Upper lobe of right lung (tissue), 1 donor: ENCODE measurements around the gene ATP8B1. TPM values are rescaled to one million over a fixed set of nuclear protein-coding genes. Genes with fewer than 3 reads are reported as not detected.

Experiments
- ATAC-seq: fragments of 200-7000 bp; cut with Tn5 transposase; one replicate; pipeline ENCODE4 v1.9.1; 2020; ENCODE audit warnings: mild to moderate bottlenecking, moderate library complexity
- DNase-seq: peaks from one replicate; pipeline ENCODE4 v3.0.0-alpha.2; 2020
- H3K27ac ChIP-seq: fragments of 200-600 bp; one replicate; pipeline ENCODE4 v1.8.0; 2022
- H3K27me3 ChIP-seq: fragments of 200-600 bp; one replicate; pipeline ENCODE4 v1.8.0; 2022; ENCODE audit warnings: mild to moderate bottlenecking
- H3K36me3 ChIP-seq: fragments of 200-600 bp; one replicate; pipeline ENCODE4 v1.8.0; 2022
- H3K4me1 ChIP-seq: fragments of 200-600 bp; one replicate; pipeline ENCODE4 v1.8.0; 2022
- H3K4me3 ChIP-seq: fragments of 200-600 bp; one replicate; pipeline ENCODE4 v1.8.0; 2022; ENCODE audit warnings: mild to moderate bottlenecking
- H3K9me3 ChIP-seq: fragments of 200-600 bp; one replicate; pipeline ENCODE4 v1.8.0; 2022
- CTCF ChIP-seq: fragments of 200-600 bp; IDR thresholded peaks from one replicate; pipeline ENCODE4 v1.8.0; 2022; ENCODE audit warnings: antibody characterized with exemption
- intact Hi-C: fragments of 100-400 bp; cut with DNase I; formaldehyde crosslinking; loops from one replicate; pipeline ENCODE4 v1.11.0; 2022
- total RNA-seq: library from RNA; stranded (reverse); fragmentation: NEBNext Ultra II Directional; extraction: Animal tissue kit (Norgen Biotek cat#: 25700); gene quantifications from one replicate; pipeline ENCODE4 v1.2.1, GENCODE V29; 2021
- donor health status: DM: no; HTN: yes; CAD: no; lungs with severe emphysema.

ATP8B1 gene
- total RNA-seq, 1 donor from 2014 or later: 30.7 TPM

- intact Hi-C loops: no loop called here
- Histone ChIP-seq H3K9me3 (no peaks in the 10 kb centered on the region), H3K27me3 (no peaks in the 10 kb centered on the region), H3K27ac (no peak overlapping the region), H3K4me1 (peaks cover 25% of the 10 kb centered on the region), H3K36me3 (peaks cover 22% of the 10 kb centered on the region), H3K4me3 (no peak overlapping the region)
- no peak for DNase-seq
- TF ChIP-seq CTCF: no peak
- ATAC-seq: no peak
Measured at GRCh38 chr18:57664568-57665165, 138.4 kb downstream of the ATP8B1 start.

- H3K4me3 ChIP-seq: no peak overlapping the region
- intact Hi-C loops: no loop called here
- TF ChIP-seq CTCF: no peak
- H3K9me3 ChIP-seq: peaks cover 3% of the 10 kb centered on the region
- DNase-seq (no peak), ATAC-seq (no peak)
- peaks cover 4% of the 10 kb centered on the region for H3K4me1 ChIP-seq
- H3K27me3 ChIP-seq: no peaks in the 10 kb centered on the region
- no peak overlapping the region for H3K27ac ChIP-seq
- H3K36me3 ChIP-seq: peaks cover 33% of the 10 kb centered on the region
Measured at GRCh38 chr18:57660961-57661360, 142.2 kb downstream of the ATP8B1 start.

- Histone ChIP-seq H3K27ac (no peak overlapping the region), H3K4me3 (no peak overlapping the region), H3K36me3 (peaks cover 39% of the 10 kb centered on the region), H3K9me3 (peaks cover 12% of the 10 kb centered on the region), H3K27me3 (no peaks in the 10 kb centered on the region), H3K4me1 (no peaks in the 10 kb centered on the region)
- DNase-seq (no peak), ATAC-seq (no peak)
- no peak for TF ChIP-seq CTCF
- intact Hi-C loops: no loop called here
Measured at GRCh38 chr18:57659460-57660102, 143.5 kb downstream of the ATP8B1 start.

- intact Hi-C loops: no loop called here
- Histone ChIP-seq H3K36me3 (peaks cover 44% of the 10 kb centered on the region), H3K9me3 (peaks cover 12% of the 10 kb centered on the region), H3K27me3 (no peaks in the 10 kb centered on the region), H3K4me3 (no peak overlapping the region), H3K4me1 (no peaks in the 10 kb centered on the region), H3K27ac (no peak overlapping the region)
- DNase-seq (no peak), ATAC-seq (no peak)
- TF ChIP-seq CTCF: no peak
Measured at GRCh38 chr18:57657542-57657941, 145.6 kb downstream of the ATP8B1 start.

- DNase-seq: no peak
- Histone ChIP-seq H3K4me3 (no peak overlapping the region), H3K36me3 (peaks cover 33% of the 10 kb centered on the region), H3K27me3 (no peaks in the 10 kb centered on the region), H3K9me3 (peaks cover 12% of the 10 kb centered on the region), H3K4me1 (no peaks in the 10 kb centered on the region), H3K27ac (no peak overlapping the region)
- no peak for TF ChIP-seq CTCF
- no peak for ATAC-seq
- intact Hi-C loops: no loop called here
Measured at GRCh38 chr18:57655740-57656139, 147.4 kb downstream of the ATP8B1 start.
